SKM-1 treated with dmso at 0.1 percent for 144 hours (cell line): Measurements from ENCODE around the gene SCAI.
A peak's percentile ranks its signal among the peaks of the same experiment; 100 is the strongest.
"Not testable (repeated sequence)": the region's sequence is repeated elsewhere in the genome, so short reads cannot be mapped to it uniquely, and the experiment has no call there.

Experiments used
- DNase-seq: peaks from one replicate; lab custom pipeline; 2025; ENCODE audit not compliant: unreplicated experiment; lab: John Stamatoyannopoulos, UW

The SCAI gene

DNA sequence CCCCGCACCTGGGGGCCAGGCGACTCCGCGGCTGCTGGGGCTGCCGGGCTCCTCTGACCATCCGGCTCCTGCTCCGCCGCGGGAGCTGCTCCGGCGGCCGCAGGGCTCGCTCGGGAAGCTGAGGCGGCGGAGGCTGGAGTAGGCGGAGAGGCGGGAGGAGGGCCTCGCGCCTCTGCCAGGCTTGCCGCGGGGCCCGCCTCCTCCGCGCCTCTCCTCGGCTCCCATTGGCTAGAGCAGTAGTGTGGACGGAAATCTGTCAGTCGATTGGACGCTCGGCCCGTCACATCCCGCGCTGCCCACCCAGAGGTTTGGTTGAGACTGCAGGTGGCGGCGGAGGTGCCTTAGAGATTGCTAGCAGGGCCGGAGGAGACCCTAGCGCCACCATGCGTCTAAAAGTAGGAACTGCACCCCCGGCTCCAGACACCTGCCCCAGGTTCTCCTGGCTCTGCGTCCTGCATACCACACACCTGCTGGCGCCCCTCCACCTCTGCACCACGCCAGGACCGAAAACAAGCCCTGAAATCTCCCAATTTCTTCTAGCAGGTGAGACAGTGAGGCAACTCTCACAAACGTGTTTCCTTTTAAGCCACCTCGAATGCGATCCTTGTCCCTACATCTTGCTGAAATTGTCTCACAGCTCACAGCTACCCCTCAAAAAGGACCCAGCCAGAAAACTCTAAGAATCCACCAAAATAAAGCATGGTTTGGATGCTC, at the start of gene SCAI:
Gene SCAI (minus strand): TSS at position 152 of the 714 bp plus-strand sequence. CDS start 91 bp downstream, at position 61.
- peak; percentile 99 for DNase-seq

DNA sequence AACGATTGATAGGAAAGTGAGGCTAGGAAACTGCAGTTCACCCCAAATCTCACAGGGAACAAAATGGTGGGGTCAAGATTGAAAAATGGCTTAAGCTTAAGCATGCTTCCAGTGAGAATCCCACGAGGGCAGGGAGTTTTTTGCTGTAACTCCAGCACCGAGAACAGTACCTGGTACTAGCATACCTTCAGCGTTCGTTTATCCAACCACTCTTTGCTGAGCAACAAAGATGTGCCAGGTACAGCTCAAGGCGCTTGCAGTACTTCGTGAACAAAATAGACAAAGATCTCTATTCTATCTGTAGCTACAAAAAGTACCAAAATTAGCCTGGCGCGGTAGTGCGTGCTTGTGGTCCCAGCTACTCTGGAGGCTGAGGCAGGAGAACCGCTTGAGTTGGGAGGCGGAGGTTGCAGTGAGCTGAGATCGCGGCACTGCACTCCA, 47.1 kb upstream of the SCAI start:
- DNase-seq, result no peak

DNA sequence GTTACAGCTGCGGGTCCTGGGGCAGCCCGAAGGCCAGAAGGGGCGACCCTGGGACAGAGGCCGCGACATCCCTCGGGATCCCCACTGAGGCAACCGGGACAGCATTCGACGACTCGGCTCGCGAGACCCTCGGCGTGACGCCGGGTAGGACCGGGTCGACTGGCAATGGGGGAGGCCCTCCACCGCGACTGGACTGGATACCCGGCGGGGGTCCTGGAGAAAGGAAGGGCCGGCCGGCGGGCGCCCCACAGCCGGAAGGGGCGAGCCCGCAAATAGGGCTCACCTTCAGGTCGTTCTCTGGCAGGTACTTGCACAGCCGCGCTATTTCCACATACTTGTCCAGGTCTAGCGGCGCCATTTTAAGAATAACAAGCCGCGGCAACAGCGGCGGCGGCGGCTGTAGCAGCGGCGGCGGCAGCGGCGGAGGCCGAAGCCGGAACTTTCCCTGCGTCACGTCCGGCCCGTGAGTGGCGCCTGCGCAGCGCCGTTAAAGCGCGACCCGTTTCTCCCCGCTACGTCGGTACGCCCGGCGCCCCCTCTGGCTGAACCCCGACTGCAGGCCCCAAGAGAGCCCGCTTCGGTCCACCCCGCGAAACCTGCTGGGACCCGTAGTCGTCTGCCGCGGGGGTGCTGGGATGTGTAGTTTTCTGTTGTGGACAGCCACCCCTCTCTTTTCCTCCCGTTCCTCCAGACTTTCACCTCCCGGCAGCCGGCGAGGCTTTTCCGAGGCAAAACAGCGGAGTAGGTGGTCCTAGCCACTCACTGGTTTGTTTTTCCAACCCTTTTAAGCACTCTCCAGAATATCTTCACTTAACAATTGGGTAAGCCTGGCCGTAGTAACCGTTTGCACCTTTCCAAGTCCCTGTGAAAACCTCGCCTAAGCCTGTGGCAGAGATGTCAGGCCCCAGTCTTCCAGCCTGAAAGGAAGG, 46.3 kb upstream of the SCAI start, which contains the start of gene PPP6C:
Gene PPP6C (minus strand): TSS at position 443 of the 929 bp plus-strand sequence. CDS start 85 bp downstream, at position 358.
- DNase-seq, result peak; percentile 97

DNA sequence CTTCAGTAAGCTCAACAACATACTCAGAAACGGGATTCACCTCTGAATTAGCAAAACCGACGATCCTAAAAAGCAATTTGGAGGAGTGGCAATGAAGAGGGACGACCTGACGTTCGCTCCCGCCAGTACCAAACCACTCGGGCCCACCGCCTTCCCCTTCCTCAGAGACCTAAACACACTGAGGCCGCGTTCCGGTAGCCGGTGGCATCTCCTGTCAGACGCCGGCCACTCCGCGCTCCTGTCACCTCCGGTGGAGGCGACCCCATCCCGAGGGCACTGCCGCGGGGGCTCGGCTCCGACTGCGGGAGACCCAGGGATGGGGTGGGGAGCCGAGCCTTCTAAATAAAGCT, 45.7 kb upstream of the SCAI start:
- DNase-seq, result peak; percentile 9

DNA sequence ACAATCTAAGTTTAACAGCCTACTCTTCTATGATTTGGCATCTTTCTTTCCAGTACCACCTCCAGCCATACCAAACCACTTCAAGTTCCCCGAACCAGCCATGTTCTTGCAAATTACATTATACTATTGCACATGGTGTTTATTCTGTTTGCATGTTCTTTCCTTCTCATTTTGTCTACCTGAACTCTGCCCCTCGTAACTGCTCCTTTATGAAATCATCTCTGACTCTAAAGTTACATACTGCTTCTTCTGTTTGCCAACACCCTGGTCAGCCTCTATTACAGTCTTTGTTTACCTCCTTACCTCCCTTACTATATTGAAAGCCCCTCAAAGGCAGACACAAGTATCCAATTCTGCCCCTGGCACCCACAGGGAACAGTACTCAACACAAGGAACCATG, 40.2 kb upstream of the SCAI start:
- DNase-seq, result no peak

DNA sequence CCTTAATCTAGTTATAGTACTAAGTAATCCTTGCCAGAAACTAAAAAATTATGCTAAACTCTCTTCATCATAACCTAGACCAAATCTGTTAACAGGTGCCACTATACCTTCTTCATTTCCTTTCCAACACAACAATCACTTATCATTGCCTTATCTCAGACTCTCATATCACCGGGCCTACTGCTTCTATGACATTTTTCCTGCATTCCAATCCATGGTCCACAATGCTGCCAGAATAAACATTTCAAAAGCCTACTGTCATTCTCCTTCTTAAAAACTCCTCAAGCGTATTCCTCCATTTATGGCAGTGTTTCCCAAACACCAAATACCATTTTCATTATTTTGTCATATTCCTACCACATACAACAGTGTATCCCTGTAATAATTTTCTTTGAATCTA, 39.7 kb upstream of the SCAI start:
- no peak for DNase-seq

DNA sequence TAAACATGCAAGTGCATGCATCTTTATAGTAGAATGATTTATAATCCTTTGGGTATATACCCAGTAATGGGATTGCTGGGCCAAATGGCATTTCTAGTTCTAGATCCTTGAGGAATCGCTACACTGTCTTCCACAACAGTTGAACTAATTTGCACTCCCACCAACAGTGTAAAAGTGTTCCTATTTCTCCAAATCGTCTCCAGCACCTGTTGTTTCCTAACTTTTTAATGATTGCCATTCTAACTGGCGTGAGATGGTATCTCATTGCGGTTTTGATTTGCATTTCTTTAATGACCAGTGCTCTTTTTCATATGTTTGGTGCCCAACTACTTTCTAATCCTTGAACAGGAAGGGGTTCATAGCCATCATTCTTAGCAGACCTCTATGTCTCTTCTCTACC, 38.4 kb upstream of the SCAI start:
- not testable (repeated sequence) for DNase-seq

DNA sequence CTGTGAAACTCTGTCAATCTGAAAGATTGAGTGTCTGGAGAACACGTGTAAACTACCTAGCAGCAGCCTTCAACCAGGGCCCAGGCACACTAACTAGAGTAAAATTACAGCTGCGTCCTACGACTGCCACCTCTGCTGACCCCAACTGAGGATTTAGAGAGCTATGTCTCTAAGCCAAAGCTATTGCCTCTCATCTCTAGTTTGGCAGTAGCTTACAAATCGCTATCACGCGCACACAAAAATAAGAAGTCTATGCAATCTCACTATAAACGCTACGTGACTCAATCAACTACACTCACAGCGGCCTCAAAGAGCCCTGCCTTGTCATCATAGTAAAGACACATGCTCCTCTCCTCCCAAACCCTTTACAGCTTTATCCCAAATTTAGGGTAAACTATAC, 37.5 kb upstream of the SCAI start:
- no peak for DNase-seq

DNA sequence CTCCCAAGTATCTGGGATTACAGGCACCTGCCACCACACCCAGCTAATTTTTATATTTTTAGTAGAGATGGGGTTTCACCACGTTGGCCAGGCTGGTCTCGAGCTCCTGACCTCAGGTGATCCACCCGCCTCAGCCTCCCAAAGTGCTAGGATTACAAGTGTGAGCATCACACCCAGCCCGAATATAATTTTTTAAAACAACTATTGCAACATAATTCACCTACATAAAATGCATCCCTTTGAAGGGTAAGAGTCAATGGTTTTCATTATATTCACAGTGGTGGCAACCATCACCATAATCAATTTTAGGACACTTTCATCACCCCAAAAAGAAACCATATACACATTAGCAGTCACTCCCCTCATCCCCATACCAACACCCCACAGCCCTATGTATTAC, 36.4 kb upstream of the SCAI start:
- not testable (repeated sequence) for DNase-seq

DNA sequence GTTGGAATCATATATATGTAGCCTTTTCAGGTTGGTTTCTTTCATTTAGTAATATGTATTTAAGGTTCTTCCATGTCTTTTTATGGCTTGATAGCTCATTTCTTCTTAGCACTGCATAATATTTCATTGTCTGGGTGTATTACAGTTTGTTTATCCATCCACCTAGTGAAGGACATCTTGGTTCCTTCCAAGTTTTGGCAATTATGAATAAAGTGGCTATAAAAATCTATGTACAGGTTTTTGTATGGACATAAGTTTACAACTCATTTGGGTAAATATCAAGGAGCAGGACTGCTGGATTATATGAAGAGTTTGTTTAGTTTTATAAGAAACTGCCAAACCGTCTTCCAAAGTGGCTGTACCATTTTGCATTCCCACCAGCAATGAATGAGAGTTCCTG, 34.6 kb upstream of the SCAI start:
- DNase-seq, result no peak

DNA sequence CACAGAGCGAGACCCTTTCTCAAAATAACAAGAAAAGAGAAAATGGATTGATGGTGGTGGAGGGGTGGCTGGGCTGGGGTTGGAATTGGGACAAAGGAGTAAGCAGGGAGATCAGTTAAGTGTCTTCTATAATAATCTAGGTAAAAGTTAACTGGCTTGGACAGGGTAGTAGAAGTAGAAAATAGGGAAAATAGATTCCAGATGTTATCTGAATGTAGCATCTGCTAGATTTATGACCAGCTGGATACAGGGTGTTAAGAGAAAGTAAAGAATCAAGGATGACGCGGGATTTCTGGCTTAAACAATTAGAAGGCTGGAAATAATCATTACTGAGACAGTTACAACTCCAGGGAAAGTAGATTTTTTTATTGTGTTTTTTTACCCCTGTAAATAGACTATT, 33.3 kb upstream of the SCAI start:
- no peak for DNase-seq

DNA sequence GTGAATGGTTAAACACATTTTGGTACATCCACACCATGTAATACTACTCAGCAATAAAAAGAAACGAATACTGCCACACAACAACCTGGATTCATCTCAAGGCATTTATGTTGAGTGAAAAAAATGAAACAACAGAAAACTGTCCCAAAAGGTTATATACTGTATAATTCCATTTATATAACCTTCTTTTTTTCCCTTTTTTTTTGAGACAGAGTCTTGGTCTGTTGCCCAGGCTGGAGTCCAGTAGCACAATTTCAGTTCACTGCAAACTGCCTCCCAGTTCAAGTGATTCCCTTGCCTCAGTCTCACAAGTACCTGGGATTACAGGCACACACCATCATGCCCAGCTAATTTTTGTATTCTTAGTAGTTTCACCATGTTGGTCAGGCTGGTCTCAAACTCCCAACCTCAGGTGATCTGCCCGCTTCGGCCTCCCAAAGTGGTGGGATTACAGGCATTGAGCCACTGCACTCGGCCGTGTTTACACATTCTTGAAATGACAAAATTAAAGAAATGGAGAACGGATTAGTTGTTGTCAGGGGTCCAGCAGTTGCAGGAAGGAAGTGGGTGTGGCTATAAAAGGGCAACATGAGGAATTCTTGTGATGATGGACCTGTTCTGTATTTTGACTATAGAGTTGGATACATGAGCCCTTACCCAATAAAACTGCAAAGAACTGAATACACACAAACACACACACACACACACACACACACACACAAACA, 28.9 kb upstream of the SCAI start:
- DNase-seq, result no peak

DNA sequence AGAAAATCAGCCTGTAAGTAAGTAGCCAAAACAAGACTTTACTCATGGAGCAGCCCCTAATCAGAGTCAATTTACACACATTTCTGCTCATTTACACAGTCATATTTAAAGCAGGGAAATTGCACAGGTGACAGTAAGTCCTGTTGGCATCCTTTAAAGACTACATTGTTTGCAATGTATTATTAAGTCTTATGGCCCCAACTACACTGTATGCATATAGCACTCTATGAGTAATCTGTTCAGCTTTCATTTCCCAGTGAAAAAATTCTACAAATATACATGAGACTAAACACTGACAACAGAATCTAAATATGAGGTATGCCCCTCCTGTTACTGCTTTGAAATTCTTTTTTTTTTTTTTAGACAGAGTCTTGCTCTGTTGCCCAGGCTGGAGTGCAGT, 26.6 kb upstream of the SCAI start:
- DNase-seq, result no peak

DNA sequence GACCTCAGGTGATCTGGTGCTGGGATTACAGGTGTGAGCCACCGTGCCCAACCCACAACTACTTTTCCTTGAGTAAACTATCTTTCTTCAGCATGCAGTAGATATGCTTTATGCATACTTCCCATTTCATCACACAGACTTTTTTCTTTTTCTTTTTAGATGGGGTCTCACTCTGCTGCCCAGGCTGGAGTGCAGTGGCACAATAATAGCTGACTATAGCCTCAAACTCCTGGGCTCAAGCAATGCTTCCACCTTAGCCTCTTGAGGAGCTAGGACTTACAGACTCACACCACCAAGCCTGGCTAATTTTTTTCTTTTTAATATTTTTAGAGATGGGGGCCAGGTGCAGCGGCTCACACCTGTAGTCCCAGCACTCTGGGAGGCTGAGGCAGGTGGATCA, 23.4 kb upstream of the SCAI start:
- DNase-seq, result no peak

DNA sequence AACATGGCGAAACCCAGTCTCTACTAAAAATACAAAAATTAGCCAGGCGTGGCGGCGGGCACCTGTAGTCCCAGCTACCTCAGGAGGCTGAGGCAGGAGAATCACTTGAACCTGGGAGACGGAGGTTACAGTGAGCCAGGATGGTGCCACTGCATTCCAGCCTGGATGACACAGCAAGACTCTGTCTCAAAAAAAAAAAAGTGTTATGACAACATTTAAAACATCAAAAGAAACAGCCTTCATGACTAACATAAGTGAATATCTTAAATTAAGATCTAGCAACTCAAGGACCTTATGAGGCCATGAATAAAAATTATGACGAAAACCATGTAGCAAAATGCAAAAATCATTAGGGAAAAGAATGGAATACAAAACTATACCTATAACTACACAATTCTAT, 19.6 kb upstream of the SCAI start:
- DNase-seq, result not testable (repeated sequence)

DNA sequence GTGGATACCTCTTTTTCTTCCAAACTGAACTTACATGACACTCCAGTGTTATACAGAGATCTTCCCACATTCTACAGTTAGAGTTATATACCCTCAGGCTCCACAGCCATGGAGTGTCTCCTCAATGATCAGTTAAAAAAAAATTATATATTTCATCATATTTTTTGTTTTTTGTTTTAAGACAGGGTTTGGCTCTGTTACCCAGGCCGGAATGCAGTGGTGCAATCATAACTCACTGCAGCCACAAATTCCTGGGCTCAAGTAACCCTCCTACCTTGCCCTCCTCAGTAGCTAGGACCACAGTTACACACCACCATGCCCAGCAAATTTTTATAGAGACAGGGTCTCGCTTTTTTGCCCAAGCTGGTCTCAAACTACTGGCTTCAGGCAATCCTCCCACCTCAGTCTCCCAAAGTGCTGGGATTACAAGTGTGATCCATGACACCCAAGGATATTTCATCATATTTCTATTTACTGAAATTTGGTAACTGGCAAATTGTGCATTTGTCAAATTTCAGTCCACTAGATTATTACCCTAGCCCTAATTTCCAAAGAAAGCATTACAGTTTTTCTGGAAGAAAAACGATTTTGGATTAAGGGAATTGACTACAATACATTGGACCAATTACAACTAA, 18.1 kb upstream of the SCAI start:
- DNase-seq, result no peak

DNA sequence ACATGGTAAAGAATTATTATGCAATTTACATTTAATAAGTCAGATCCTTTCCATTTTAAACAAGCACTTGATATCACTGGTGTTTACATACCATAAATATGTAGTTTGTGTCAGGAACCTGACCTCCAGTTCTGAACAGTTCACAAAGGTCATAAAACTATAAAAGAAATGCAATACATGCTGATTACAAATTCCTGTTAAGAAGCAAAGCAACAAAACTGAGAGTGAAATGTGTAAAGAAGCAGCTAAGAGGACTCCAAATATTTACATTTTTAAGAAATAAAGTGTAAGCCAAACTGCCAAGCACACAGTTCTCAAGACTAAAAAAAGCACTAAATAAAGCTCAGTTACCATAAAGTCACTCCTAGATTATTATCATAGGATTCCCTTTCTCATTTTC, 17.4 kb upstream of the SCAI start:
- DNase-seq, result no peak

DNA sequence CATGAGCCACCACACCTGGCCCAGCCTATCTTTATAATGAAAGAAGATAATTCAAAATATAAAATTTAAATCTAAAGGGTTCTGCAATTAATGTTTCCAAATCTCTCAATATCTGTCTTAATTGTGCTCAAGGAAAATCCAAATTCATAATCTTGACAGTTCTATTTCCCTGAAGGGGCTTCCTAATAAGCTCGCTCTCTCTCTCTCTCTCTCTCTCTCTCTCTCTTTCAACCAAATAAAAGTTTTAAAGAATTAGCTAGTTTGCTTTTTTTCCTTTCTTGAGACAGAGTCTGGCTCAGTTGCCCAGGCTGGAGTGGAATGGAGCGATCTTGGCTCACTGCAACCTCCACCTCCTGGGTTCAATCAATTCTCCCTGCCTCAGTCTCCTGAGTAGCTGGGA, 13.2 kb upstream of the SCAI start:
- no peak for DNase-seq

DNA sequence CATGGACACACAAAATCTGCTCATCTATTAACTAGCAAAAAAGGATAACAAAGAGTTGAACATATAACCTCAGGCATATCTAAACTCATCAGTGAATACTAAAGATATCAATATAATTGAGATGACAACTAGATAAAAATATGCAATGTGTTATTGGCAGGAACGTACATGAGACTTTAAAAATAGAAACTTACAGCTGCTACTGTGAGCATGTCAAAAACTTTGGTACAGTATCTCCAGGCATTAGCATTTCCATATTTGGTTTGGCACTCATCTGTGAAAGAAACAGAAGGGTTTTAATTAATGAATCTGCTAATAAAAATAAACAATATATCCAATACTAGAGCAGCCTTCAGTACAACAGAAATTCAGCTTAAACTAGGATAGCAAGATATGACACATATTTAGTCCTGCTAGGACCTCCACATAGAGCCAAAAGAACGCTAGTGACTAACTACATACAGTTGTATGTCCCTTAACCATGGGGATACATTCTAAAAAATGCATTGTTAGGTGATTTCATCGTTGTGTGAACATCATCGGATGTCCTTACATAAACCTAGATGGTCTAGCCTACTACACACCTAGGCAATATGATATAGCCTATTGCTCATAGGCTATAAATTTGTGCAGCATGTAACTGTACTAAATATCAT, 10.5 kb upstream of the SCAI start:
- DNase-seq, result no peak

DNA sequence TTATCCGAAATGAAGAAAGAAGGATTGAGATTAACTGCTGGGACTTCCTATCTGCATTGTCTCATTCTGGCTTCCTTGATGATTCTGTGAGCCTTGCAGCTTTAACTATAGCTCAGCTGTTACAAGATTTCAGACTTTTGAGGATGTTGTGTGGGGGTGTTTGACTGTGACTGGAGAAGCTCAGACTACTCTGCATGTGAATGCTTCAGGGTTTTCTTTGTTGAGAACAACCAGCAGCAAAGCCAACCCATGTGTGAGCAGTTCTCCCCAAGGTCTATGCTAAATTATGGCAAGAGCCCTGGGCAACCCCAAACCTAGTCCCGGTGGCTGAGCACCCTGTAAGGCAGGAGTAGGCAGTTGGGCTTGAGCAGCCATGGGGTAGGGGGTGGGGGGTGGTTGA, 8.4 kb upstream of the SCAI start:
- DNase-seq, result no peak
